Transverse colon (tissue), 3 donors: ENCODE measurements around the gene PRSS56.

Experiments used
- POLR2A ChIP-seq: fragments of 450-650 bp; IDR thresholded peaks from one replicate; pipeline ENCODE4 v1.6.1; 2016; ENCODE audit warnings: antibody characterized with exemption, mild to moderate bottlenecking, moderate library complexity
- POLR2AphosphoS5 ChIP-seq, 3 donors: sonication (generic); formaldehyde crosslinking; IDR thresholded peaks; one replicate each; pipeline ENCODE4 v1.6.1; 2016; ENCODE audit warnings: antibody characterized with exemption in 3 of 3

DNA sequence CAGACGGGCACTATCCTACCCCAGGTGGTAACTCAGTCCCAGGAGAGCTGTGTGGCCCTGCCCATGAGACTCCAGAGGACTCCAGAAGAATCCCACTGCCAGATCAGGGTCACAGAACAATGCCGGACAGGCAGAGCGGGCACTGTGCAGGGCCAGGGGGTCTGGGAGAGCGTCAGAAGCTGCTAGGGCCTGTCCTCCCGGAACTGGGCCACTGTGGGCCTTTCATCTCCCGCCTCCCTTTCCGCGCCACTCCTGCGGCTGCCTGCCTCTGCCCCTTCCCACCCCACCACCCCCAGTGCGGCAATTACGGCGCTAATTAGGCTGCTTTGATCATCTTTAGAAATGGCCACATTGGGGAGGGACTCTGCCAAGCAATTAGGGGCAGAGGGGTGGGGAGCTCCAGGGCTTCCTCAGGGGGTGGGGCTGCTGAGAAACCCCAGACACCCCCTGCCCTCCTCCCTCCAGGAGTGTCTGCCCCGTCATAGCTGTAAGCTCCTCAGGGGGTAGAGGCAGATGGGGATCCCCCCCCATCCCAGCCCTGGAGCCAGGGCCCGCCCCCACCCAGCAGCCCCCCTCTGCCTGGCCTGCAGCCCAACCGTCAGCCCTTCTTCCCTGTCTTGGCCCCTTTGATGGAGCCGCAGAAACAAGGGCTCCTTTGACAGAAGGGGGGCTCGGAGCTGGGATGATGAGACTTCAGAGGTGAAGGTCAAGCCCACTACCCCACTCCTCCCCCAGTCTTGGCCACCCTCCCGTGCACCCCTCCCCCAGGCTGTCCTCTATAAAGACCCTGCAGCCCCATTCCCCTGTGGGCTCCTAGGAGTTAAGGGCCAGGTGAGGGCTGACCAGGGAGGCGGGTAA lies at the start of gene PRSS56:
- TF ChIP-seq POLR2AphosphoS5 (IDR thresholded peaks at IDR 0.05) (no peak), POLR2A (no peak)
